ENCODE data around the gene AOPEP.

DNA sequence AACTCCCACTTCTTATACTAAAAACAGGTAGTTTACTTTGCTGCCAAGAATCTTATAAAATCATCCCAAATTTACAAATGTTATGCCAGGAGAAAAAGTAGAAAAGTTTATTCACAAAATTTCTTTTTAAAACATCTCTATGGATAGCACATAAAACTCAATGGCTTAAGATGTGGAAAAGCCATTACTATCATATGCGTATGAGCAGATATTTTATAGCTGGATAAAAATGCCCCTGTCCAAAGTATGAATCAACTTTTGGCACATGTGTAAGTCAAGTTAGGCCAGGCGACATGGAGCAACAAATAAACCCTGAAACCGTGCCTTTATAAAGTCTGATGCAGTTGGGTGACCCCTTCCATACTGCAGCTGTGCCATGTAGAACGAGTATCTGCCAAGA lies 48.6 kb upstream of the AOPEP start:
- TF ChIP-seq, protein P1, sequence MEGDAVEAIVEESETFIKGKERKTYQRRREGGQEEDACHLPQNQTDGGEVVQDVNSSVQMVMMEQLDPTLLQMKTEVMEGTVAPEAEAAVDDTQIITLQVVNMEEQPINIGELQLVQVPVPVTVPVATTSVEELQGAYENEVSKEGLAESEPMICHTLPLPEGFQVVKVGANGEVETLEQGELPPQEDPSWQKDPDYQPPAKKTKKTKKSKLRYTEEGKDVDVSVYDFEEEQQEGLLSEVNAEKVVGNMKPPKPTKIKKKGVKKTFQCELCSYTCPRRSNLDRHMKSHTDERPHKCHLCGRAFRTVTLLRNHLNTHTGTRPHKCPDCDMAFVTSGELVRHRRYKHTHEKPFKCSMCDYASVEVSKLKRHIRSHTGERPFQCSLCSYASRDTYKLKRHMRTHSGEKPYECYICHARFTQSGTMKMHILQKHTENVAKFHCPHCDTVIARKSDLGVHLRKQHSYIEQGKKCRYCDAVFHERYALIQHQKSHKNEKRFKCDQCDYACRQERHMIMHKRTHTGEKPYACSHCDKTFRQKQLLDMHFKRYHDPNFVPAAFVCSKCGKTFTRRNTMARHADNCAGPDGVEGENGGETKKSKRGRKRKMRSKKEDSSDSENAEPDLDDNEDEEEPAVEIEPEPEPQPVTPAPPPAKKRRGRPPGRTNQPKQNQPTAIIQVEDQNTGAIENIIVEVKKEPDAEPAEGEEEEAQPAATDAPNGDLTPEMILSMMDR (IDR thresholded peaks at IDR 0.05; ENCODE audit: low read depth, low read length, poor library complexity, severe bottlenecking), result no peak
- TF ChIP-seq EZH2phosphoT487 (IDR thresholded peaks at IDR 0.05; ENCODE audit: borderline replicate concordance, low read length), result no peak

All from DOHH2 (cell line).